ENCODE results near the gene RRP12. TPM values are rescaled to one million over a fixed set of nuclear protein-coding genes. Genes with fewer than 3 reads are reported as not detected.

RRP12 gene
- total and polyA plus RNA-seq, 9 of the 15 experiments (the other 6 are each of a cell fraction or from before 2014, with no cell fraction given) = 4.6 to 68.2 (median 21.8) TPM

DNA sequence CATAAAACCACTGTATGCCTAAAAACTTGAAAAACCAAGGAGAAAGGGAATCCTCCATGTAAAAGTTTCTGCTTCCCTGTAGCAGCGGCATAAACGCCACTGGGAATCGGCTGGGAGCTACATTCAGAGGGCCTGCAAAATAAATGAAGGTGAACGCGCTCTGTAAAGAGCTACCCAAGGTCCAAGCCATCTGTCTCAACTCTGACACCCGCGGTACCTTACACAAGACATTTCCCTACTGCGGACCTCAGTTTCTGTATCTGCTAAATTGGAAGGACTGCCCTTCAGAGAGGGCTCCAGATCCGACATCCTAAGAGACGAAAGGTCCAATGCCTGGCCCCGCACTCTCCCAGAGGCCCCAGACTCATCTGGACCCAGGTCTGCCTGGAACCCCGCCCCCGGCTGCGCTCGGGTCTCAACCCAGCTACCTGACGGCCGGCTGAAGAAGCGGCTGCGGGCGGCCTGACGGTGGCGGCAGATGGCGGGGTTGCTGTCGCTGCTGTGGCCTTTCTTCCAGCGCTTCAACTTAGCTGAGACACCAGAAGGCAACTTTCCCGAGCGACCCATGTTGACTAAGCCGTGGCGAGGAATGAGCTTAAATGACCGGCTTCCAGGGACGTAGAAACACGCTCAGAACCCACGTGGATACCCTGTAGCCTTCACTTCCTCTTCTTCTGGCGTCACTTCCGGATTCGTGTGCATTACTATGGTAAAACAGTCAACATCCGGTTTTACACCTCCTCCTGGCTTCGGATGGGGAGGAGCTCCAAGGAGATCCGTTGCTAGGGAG, at the start of gene RRP12 (continued):
- TF ChIP-seq, protein P1, sequence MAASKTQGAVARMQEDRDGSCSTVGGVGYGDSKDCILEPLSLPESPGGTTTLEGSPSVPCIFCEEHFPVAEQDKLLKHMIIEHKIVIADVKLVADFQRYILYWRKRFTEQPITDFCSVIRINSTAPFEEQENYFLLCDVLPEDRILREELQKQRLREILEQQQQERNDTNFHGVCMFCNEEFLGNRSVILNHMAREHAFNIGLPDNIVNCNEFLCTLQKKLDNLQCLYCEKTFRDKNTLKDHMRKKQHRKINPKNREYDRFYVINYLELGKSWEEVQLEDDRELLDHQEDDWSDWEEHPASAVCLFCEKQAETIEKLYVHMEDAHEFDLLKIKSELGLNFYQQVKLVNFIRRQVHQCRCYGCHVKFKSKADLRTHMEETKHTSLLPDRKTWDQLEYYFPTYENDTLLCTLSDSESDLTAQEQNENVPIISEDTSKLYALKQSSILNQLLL (CRISPR knock-in tag; IDR thresholded peaks at IDR 0.05; ENCODE audit: borderline replicate concordance) = no peak
- no peak for TF ChIP-seq ZFP1 (CRISPR knock-in tag; IDR thresholded peaks at IDR 0.05)
- no peak for TF ChIP-seq ZNF696 (CRISPR knock-in tag; conservative IDR thresholded peaks at IDR 0.05)
- no peak for TF ChIP-seq SRSF3 (IDR thresholded peaks at IDR 0.05; ENCODE audit: insufficient read depth, low read length)
- no peak for TF ChIP-seq RHOXF2B (CRISPR knock-in tag; conservative IDR thresholded peaks at IDR 0.05)
- TF ChIP-seq SOX6 (IDR thresholded peaks at IDR 0.05) = no peak
- no peak for TF ChIP-seq SMAD1 (IDR thresholded peaks at IDR 0.05; ENCODE audit: low read depth, low read length, partially characterized antibody)
- 0 out of 2 replicates have a peak, but pooled peaks have one; percentile 64 for TF ChIP-seq TGIF2 (CRISPR knock-in tag; IDR thresholded peaks at IDR 0.05)
- TF ChIP-seq ZBTB2 (IDR thresholded peaks at IDR 0.05) = no peak
- no peak for TF ChIP-seq ZNF583 (CRISPR knock-in tag; IDR thresholded peaks at IDR 0.05)
- TF ChIP-seq FUS (optimal IDR thresholded peaks at IDR 0.05; ENCODE audit: low read depth, low read length) = no peak
- no peak for TF ChIP-seq MTA2 (IDR thresholded peaks at IDR 0.05; ENCODE audit: low read depth)
- 0 out of 2 replicates have a peak, but pooled peaks have one; percentile 51 for TF ChIP-seq ZC3H4 (CRISPR knock-in tag; IDR thresholded peaks at IDR 0.05; ENCODE audit: borderline replicate concordance)
- no peak for TF ChIP-seq SREBF1 (IDR thresholded peaks at IDR 0.05; ENCODE audit: borderline replicate concordance, low read depth, low read length)
- no peak for TF ChIP-seq GTF2F1 (IDR thresholded peaks at IDR 0.05; ENCODE audit: low read depth, low read length)
- peak; percentile 64; the same call in 1 of the 2 replicates for TF ChIP-seq LCOR (CRISPR knock-in tag; IDR thresholded peaks at IDR 0.05)
- no peak for TF ChIP-seq SMAD4 (CRISPR knock-in tag; conservative IDR thresholded peaks at IDR 0.05)
- peak; percentile 67 for TF ChIP-seq USF1 (CRISPR knock-in tag; IDR thresholded peaks at IDR 0.05)
- no peak for TF ChIP-seq KLF13 (tag; IDR thresholded peaks at IDR 0.05; ENCODE audit: borderline replicate concordance, low read depth)
- TF ChIP-seq MYNN (IDR thresholded peaks at IDR 0.05) = no peak; the same call in 1 of the 2 replicates
- no peak for TF ChIP-seq MYNN (CRISPR knock-in tag; IDR thresholded peaks at IDR 0.05)
- no peak for TF ChIP-seq TRIM28 (IDR thresholded peaks at IDR 0.05)
- TF ChIP-seq ZEB2 (IDR thresholded peaks at IDR 0.05) = no peak
- TF ChIP-seq MAFK (IDR thresholded peaks at IDR 0.05; ENCODE audit: low read length) = no peak
- TF ChIP-seq NFIX (CRISPR knock-in tag; IDR thresholded peaks at IDR 0.05; ENCODE audit: low read depth) = no peak
- TF ChIP-seq, protein P2, sequence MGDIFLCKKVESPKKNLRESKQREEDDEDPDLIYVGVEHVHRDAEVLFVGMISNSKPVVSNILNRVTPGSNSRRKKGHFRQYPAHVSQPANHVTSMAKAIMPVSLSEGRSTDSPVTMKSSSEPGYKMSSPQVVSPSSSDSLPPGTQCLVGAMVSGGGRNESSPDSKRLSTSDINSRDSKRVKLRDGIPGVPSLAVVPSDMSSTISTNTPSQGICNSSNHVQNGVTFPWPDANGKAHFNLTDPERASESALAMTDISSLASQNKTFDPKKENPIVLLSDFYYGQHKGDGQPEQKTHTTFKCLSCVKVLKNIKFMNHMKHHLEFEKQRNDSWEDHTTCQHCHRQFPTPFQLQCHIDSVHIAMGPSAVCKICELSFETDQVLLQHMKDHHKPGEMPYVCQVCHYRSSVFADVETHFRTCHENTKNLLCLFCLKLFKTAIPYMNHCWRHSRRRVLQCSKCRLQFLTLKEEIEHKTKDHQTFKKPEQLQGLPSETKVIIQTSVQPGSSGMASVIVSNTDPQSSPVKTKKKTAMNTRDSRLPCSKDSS (IDR thresholded peaks at IDR 0.05; ENCODE audit: low read depth, partially characterized antibody) = no peak

All from K562 (cell line).